K562 (cell line): Measurements from ENCODE around the gene SLX9. TPM values are rescaled to one million over a fixed set of nuclear protein-coding genes. Genes with fewer than 3 reads are reported as not detected.
A peak's percentile ranks its signal among the peaks of the same experiment; 100 is the strongest.

ENCODE experiments used
- ATAC-seq: fragments of 200-7000 bp; cut with Tn5 transposase; 3 replicates; pipeline ENCODE4 v1.9.1; 2020; ENCODE audit warnings: moderate library complexity
- BruUV-seq: library from RNA; stranded (reverse); fragments of 400-500 nt; replicated peaks from 2 replicates; lab custom pipeline; 2021; lab: Mats Ljungman, UMichigan
- CTCF ChIA-PET: fragments of 300-600 bp; formaldehyde crosslinking; extraction: SDS; loops from one replicate; lab custom pipeline; 2021; ENCODE audit warnings: low intra/inter-chr PET ratio; lab: Yijun Ruan, JAX
- POLR2A ChIA-PET: fragments of 300-600, 350-650 bp; sonication (Branson Sonifier 250); formaldehyde crosslinking; extraction: SDS; loops from one replicate; lab custom pipeline; 2021; ENCODE audit warnings: antibody characterized with exemption, inconsistent platforms; lab: Yijun Ruan, JAX
- DNase-seq, 4 experiments: peaks; one replicate each; pipeline versions ENCODE4 v3.0.0 to v3.0.0-alpha.2; 2011 to 2018; ENCODE audit warnings: low spot score in 3 of 4, mixed read lengths in 3 of 4; ENCODE audit errors: extremely low read depth in 1 of 4
- FAIRE-seq: peaks from 2 replicates; lab custom pipeline; 2011; peaks lifted over from hg19 to GRCh38; lab: Jason Lieb, UNC
- H2AFZ ChIP-seq: 2 replicates; pipeline ENCODE4 v1.6.0; 2011; ENCODE audit warnings: low read depth, low read length, control low read depth, inconsistent platforms
- H3K27ac ChIP-seq: fragments of 200-600 bp; 3 replicates; pipeline ENCODE4 v1.8.0; 2011; ENCODE audit warnings: low read depth, mild to moderate bottlenecking, control low read depth, inconsistent platforms, low read length, moderate library complexity, mixed read lengths; ENCODE audit errors: extremely low read depth
- H3K27me3 ChIP-seq, 2 experiments: fragments of 300-600 bp in 1 of 2; 2 replicates in 1 of 2; 3 replicates in 1 of 2; pipeline versions ENCODE4 v1.6.0 to v1.8.0; 2011; ENCODE audit warnings: inconsistent platforms in 2 of 2, low read length in 2 of 2, mild to moderate bottlenecking in 1 of 2, mixed read lengths in 1 of 2, moderate library complexity in 1 of 2; ENCODE audit not compliant: control insufficient read depth in 2 of 2, insufficient read depth in 2 of 2
- H3K36me3 ChIP-seq: fragments of 300-600 bp; 3 replicates; pipeline ENCODE4 v1.8.0; 2011; ENCODE audit warnings: mild to moderate bottlenecking, low read length, inconsistent platforms; ENCODE audit not compliant: control insufficient read depth, insufficient read depth
- H3K4me1 ChIP-seq, 2 experiments: fragments of 200-600 bp in 1 of 2; replicated peaks in 1 of 2; 2 replicates in 1 of 2; 3 replicates in 1 of 2; pipeline versions ENCODE4 v1.5.1 to v1.8.0; 2011; ENCODE audit warnings: inconsistent platforms in 2 of 2, low read length in 2 of 2, mild to moderate bottlenecking in 1 of 2, mixed read lengths in 1 of 2, moderate library complexity in 1 of 2; ENCODE audit not compliant: control insufficient read depth in 2 of 2, insufficient read depth in 2 of 2
- H3K4me2 ChIP-seq: 2 replicates; pipeline ENCODE4 v1.6.1; 2011; ENCODE audit warnings: low read length, control low read depth, inconsistent platforms, mixed read lengths; ENCODE audit not compliant: insufficient read depth
- H3K4me3 ChIP-seq: fragments of 200-600 bp; sonication (generic), shearing (Covaris generic); 2 replicates; pipeline ENCODE4 v1.5.1; 2016; ENCODE audit warnings: control low read depth, inconsistent platforms
- H3K79me2 ChIP-seq: fragments of 200-600 bp; 3 replicates; pipeline ENCODE4 v1.8.0; 2011; ENCODE audit warnings: low read length, inconsistent platforms; ENCODE audit not compliant: control insufficient read depth, insufficient read depth
- H3K9ac ChIP-seq, 2 experiments: 2 replicates each; pipeline versions ENCODE4 v1.6.0 to v1.6.1; 2011; ENCODE audit warnings: low read depth in 2 of 2, low read length in 2 of 2, control low read depth in 1 of 2, inconsistent platforms in 1 of 2, mild to moderate bottlenecking in 1 of 2, mixed read lengths in 1 of 2; ENCODE audit not compliant: insufficient read depth in 1 of 2
- H3K9me1 ChIP-seq: one replicate; pipeline ENCODE4 v1.6.0; 2011; ENCODE audit warnings: inconsistent platforms, mild to moderate bottlenecking, low read length, moderate library complexity; ENCODE audit not compliant: control insufficient read depth, insufficient read depth
- H3K9me3 ChIP-seq: replicated peaks from 2 replicates; pipeline ENCODE4 v1.5.1; 2011; ENCODE audit warnings: low read depth, low read length, inconsistent platforms; ENCODE audit not compliant: control insufficient read depth, insufficient read depth
- H4K20me1 ChIP-seq: replicated peaks from 2 replicates; pipeline ENCODE4 v1.6.1; 2011; ENCODE audit warnings: low read length, inconsistent platforms, mixed read lengths; ENCODE audit not compliant: control insufficient read depth, insufficient read depth
- NR4A1 ChIP-seq, 2 experiments: fragments of 250-450 bp in 1 of 2; fragments of 450-650 bp in 1 of 2; sonication (Bioruptor Pico) in 1 of 2; IDR thresholded peaks; 2 replicates each; pipeline versions ENCODE4 v1.4.0 to v1.6.1; 2016 to 2020; ENCODE audit warnings: mild to moderate bottlenecking in 2 of 2, missing compliant biosample characterization in 1 of 2, missing genetic modification characterization in 1 of 2, moderate library complexity in 1 of 2
- OTX1 ChIP-seq: fragments of 450-650 bp; formaldehyde crosslinking; IDR thresholded peaks from 2 replicates; pipeline ENCODE4 v1.4.0; 2022; ENCODE audit warnings: mild to moderate bottlenecking
- RB1 ChIP-seq: fragments of 450-650 bp; IDR thresholded peaks from 2 replicates; pipeline ENCODE4 v1.6.1; 2017; ENCODE audit warnings: low read depth, mild to moderate bottlenecking
- TSC22D4 ChIP-seq: fragments of 450-650 bp; IDR thresholded peaks from 2 replicates; pipeline ENCODE4 v1.6.1; 2016; ENCODE audit warnings: missing genetic modification characterization, missing biosample characterization, control low read depth
- USF1 ChIP-seq: sonication (generic); formaldehyde crosslinking; IDR thresholded peaks from 2 replicates; pipeline ENCODE4 v1.9.0; 2022; ENCODE audit warnings: mild to moderate bottlenecking, missing genetic modification reagents
- WGBS: fragments of 100-300 bp; shearing (Covaris generic); methylation state at CpG from one replicate; pipeline ENCODE4 v1.1.6; 2016; ENCODE audit warnings: low coverage, mixed read lengths; ENCODE audit not compliant: insufficient coverage; ENCODE audit errors: missing lambda C conversion rate; 5-methylcytosine and 5-hydroxymethylcytosine counted together
- in situ Hi-C: fragments of 300-500 bp; cut with MboI; formaldehyde crosslinking; loops from 4 replicates; pipeline ENCODE4 v1.15.0; 2018; ENCODE audit warnings: inconsistent platforms, mixed read lengths
- intact Hi-C: fragments of 100-400 bp; cut with micrococcal nuclease; formaldehyde crosslinking; loops from 2 replicates; pipeline ENCODE4 v1.14.2; 2022
- polyA plus RNA-seq, 8 experiments: library from polyadenylated mRNA; depleted of rRNA in 4 of 8; stranded (reverse) in 5 of 8; unstranded in 3 of 8; fragments of >200 nt; fragmentation: Nextera tagmentation in 2 of 8; fragmentation: Illumina TruSeq in 1 of 8; extraction: Ambion mirVana in 2 of 8; extraction: Trizol in 1 of 8; gene quantifications; 2 replicates each; pipeline versions ENCODE4 v1.2.1 to v1.2.3, GENCODE V29; 2011 to 2014; ENCODE audit warnings: inconsistent platforms in 1 of 8, missing spikeins in 1 of 8
- total RNA-seq, 7 experiments: library from RNA; depleted of rRNA in 6 of 7; stranded (reverse); fragments of >200 nt in 6 of 7; fragmentation: Illumina TruSeq in 2 of 7; extraction: Trizol in 2 of 7; gene quantifications; 2 replicates each; pipeline versions ENCODE4 v1.2.1 to v1.2.3, GENCODE V29; 2011 to 2021; ENCODE audit warnings: low replicate concordance in 1 of 7

SLX9 gene
- total and polyA plus RNA-seq, 9 of the 15 experiments (the other 6 are each of a cell fraction or from before 2014, with no cell fraction given), result 1.2 to 75.5 (median 16.5) TPM

DNA sequence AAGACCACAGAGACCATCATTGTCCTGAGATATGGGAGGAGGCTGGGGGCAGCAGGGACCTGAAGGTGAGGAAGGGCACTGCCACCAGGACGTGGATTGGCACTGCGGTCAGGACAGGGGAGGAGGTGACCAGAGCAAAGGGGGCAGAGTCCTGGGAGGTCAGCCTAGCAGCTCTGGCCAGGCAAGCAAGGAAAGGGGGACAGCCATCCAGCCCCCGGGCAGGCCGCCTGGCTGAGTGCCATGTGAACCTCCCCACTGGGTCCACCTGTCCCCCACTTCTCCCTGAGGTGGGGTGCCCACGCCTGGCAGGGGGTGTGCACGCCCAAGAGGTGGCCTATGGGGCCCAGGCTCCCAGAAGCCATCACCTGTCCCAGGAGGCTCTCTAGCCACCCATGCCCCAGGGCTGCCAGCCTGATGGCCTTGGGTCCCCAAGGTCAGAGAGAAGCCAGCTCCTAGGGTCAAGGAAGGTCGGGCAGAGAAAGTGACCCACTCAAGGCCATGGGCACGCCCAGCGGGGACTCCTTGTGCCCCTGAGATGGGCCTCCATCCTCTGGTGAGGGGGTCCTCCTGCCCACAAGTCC is 48.8 kb upstream of the SLX9 start:
- FAIRE-seq, result no peak

More for the DNA sequence above, 48.8 kb upstream of the SLX9 start:
- no peak for DNase-seq
- H2AFZ ChIP-seq, result no peak overlapping the region
- no peak for TF ChIP-seq OTX1 (CRISPR knock-in tag)
- no peak for TF ChIP-seq NR4A1 (CRISPR knock-in tag; IDR thresholded peaks at IDR 0.05)
- TF ChIP-seq NR4A1 (tag; IDR thresholded peaks at IDR 0.05), result no peak
- no peak for TF ChIP-seq RB1
- TF ChIP-seq TSC22D4, result no peak
- 0 out of 2 replicates have a peak, but pooled peaks have one; percentile 0 for TF ChIP-seq USF1 (CRISPR knock-in tag)
- H3K36me3 ChIP-seq, result no peaks in the 10 kb centered on the region
- no peak overlapping the region for H3K4me3 ChIP-seq
- no TSS peak for BruUV-seq
- H3K4me1 ChIP-seq, result peaks cover 0 to 70% of the 10 kb centered on the region in 2 experiments; a peak in 4 of 5 replicates
- no peak overlapping the region for H3K4me2 ChIP-seq
- peaks cover 24% of the 10 kb centered on the region for H4K20me1 ChIP-seq
- POLR2A ChIA-PET, result interaction anchor here (0.5 kb wide), 1 partner anchor 17 kb away, joined by 3 read pairs; the partner anchor contains the start of gene PTTG1IP
- intact Hi-C loops (no loop called here), in situ Hi-C loops (no loop called here)
- peak overlapping the region in 1 of 2 experiments; percentile 8; a peak in 1 of 4 replicates for H3K9ac ChIP-seq
- CTCF ChIA-PET, result no interaction called here
- H3K27ac ChIP-seq, result no peak overlapping the region
- peaks cover 33 to 88% of the 10 kb centered on the region in 2 experiments; a peak in 4 of 5 replicates for H3K27me3 ChIP-seq
- H3K9me3 ChIP-seq, result no peaks in the 10 kb centered on the region
- peaks cover 3% of the 10 kb centered on the region for H3K9me1 ChIP-seq
- no peaks in the 10 kb centered on the region for H3K79me2 ChIP-seq
- WGBS, result 6% methylated on average over 8 of the region's 9 CpGs
- ATAC-seq, result no peak
